SIG-M5 (cell line): Measurements from ENCODE around the gene FALEC.

Experiments
- DNase-seq: peaks from one replicate; lab custom pipeline; 2025; lab: John Stamatoyannopoulos, UW

FALEC gene

DNA sequence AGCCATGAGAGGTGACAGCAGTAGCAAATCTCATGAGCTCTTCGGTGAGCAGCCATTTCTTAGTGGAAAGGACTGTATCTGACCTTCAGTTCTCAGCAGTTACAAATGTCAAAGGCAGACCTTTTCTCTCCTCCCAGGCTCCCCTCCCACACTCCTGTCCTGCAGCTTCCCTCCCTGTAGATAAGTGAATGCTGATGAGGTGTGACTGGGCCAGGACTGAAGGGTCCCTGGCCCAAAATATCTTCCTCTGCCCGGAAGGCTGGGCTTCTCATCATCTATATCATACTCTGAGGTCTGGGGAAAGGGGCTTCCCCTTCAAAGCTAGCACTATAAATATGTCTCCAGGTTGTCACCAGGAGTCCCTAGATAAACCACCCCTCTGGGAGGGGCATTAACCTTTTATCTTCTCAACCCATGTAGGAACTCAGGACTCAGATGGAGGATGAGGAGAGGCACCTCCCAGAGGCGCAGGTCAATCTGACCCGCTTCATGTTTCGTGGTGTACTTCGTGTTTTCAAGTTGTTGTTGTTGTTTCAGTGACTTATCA is 30.0 kb downstream of the FALEC start:
- DNase-seq: no peak

DNA sequence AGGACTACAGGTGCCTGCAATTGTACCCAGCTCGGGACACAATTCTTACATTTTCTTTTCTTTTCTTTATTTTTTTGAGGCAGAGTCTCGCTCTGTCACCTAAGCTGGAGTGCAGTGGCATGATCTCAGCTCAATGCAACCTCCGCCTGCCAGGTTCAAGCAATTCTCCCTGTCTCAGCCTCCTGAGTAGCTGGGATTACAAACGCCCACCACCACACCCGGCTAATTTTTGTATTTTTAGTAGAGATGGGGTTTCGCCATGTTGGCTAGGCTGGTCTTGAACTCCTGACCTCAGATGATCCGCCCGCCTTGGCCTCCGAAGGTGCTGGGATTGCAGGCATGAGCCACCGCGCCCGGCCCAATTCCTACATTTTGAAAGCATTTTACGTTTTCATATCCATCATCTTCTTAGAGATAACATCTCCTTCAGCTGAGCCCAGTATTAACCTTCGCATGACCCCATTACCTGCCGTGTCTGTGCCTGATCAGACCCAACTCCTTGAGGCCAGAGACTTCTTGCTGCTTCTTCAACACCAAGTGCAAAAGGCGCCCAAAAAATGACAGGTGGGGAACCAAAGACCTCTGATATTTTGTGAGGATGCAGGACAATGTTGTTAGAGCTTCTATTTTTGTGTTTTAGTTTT is 30.9 kb downstream of the FALEC start:
- DNase-seq: no peak

DNA sequence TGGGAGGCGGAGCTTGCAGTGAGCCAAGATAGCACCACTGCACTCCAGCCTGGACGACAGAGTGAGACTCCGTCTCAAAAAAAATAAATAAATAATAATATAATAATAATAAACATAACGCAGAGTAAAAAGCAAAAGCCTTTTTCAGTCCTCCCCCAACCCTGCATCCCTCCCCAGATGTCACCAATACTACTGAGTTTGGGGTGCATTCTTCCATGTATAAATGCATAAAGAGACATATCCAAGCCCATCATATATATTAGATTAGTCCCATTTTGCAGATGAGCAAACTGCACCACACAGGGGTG is 32.7 kb downstream of the FALEC start:
- no peak for DNase-seq

DNA sequence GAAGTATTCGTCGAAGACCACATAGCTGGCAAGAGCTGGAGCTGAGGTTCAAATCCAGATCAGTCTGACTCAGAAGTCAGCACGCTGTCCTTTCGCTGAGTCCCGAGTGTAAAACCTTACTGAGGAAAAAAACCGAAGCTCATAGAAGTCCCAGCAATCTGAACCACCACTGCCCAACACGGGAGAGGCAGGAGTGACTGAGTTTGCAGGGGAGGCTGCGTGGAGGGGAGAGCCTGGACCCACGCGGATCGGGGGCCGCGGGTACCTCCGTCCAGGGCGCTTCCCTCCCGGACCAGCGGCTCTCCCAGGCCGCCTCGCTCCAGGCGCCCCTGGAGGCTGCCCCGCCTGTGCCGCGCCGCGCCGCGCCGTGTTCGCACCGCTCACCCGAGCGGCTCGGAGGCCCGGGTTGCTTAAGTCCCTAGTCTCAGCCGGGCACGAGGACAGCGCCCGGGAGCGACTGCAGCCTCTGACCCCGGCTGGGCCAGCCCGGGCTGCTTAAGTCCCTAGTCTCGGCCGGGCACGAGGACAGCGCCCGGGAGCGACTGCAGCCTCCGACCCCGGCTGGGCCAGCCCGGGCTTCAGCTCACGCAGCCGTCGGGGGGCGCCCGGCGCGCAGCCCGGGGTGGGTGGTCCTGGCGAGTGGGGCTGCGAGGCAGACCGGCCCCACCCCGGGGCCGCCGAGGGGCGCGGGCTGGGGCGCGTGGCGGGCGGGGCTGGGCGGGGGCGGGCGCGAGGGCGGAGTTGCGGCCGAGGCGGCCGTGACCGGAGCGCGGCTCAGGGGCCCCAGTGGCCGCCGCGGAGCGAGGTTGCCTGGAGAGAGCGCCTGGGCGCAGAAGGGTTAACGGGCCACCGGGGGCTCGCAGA is 33.3 kb downstream of the FALEC start, which contains the start of gene ADAMTSL4:
TSS of gene ADAMTSL4 (plus strand) at position 777 of the 864 bp plus-strand sequence. CDS start 2,881 bp downstream, outside the sequence.
- DNase-seq: no peak

- DNase-seq: no peak
Observed at GRCh38 chr1:150549496-150550221, 34.1 kb downstream of the FALEC start.

DNA sequence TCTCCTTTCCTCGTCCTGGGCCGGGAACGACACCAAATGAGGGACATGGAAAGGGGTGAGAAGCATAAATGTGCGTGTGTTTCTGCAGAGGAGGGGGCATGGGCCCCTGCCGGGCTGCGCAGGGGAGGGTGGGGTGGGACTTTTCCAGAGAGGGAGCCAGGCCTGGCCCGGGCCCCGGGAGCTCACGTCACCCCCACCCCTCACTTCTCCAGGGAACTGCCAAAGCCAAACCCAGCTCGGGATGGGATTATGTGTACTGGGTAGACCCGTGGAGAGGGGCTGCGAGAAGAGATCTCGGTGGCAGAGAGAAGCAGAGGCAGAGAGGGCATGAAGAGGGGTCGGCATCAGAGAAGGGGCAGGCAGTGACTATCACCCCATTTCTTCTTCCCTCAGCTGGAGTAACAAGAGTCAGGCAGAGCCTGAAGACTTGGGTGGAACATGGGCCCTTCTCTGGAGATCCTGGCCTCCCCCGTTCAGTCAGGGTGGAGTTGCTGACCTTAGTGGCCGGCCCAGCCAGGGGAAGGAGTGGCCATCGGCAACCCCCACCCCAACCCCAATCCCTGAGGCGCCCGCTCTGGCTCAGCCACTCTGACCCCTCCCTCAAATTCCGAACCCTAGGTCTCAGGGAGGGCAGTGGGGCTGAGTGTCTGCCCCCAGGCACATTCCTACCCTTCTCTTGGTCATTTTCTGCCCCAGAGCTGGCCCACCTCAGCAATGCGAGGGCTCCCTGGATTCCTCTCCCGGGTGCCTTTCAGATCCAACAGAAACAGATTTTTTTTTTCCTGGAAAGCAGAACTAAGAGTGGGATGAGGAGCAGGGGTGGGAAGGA is 34.9 kb downstream of the FALEC start:
- no peak for DNase-seq

DNA sequence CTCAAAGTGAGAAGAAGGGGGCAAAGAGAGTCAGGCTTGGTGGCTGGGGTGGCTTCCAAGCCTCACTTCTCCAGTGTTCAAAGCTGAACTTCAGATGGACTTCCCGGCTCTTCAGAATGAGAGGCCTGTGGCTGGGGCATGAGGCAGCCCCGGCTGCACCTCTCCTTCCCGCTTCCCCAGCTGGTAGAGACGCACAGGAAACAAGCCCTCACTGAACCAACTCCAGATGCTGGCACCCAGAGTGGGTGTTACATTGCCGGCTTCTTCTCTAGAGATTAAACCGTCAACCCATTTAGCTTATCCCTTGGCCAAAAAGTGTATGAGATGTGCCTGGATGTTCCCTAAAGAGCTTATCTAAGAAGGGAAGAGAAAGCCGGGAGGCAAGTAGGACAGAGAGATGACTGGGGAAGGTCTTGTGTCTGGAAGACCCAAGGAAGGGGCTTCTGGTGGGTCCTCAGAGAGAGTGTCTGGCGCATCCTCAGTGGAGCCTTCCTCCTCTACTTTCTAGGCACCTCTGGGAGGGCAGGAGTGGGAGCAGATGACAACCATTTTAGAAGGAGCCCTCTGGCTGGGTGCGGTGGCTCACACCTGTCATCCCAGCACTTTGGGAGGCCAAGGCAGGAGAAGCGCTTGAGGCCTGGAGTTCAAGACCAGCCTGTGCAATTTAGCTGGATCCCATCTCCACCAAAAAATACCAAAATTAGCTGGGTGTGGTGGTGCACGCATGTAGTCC is 35.7 kb downstream of the FALEC start:
- no peak for DNase-seq

GRCh38 chr1:150551784-150552127 is 36.2 kb downstream of the FALEC start:
- DNase-seq: no peak

DNA sequence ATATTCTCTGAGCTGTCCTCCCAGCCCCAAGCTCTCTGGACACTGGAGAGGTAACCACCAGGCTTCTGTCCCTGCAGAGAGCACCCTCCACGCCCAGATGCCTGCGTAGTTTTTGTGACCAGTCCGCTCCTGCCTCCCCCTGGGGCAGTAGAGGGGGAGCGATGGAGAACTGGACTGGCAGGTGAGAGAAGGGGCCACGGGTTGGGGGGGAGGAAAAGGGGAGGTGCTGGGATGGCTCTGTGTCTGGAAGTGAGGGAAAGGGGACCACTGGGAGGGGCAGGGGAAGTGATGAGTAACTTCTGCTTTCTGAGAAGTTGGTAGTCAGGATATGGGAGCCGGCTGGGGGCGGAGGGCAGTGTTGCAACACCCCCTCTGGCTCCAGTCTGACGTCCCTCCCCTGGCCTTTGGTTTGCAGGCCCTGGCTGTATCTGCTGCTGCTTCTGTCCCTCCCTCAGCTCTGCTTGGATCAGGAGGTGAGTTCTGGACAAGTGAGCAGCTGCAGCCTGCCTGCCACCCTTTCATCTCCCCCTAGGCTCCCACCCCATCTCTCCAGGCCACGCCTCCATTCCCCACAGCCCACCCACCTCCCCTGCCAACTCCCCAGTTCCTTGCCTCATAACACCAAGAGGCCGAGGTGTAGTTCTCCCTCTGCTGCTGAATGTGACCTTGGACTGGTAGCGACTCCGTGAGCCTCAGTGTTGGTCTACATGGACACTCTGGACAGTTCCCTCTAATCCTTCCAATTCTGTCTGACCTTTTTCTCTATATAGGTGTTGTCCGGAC is 36.8 kb downstream of the FALEC start:
- peak; percentile 89 for DNase-seq

- DNase-seq: no peak
Observed at GRCh38 chr1:150552911-150553289, 37.3 kb downstream of the FALEC start.

DNA sequence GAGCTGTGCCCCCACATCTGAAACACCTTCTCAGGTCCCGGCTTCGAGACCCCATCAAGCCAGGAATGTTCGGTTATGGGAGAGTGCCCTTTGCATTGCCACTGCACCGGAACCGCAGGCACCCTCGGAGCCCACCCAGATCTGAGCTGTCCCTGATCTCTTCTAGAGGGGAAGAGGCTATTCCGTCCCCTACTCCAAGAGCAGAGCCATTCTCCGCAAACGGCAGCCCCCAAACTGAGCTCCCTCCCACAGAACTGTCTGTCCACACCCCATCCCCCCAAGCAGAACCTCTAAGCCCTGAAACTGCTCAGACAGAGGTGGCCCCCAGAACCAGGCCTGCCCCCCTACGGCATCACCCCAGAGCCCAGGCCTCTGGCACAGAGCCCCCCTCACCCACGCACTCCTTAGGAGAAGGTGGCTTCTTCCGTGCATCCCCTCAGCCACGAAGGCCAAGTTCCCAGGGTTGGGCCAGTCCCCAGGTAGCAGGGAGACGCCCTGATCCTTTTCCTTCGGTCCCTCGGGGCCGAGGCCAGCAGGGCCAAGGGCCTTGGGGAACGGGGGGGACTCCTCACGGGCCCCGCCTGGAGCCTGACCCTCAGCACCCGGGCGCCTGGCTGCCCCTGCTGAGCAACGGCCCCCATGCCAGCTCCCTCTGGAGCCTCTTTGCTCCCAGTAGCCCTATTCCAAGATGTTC is 38.0 kb downstream of the FALEC start:
- no peak for DNase-seq

GRCh38 chr1:150554086-150554452 is 38.5 kb downstream of the FALEC start:
- DNase-seq: no peak

GRCh38 chr1:150555198-150555970 is 39.8 kb downstream of the FALEC start:
- DNase-seq: no peak

DNA sequence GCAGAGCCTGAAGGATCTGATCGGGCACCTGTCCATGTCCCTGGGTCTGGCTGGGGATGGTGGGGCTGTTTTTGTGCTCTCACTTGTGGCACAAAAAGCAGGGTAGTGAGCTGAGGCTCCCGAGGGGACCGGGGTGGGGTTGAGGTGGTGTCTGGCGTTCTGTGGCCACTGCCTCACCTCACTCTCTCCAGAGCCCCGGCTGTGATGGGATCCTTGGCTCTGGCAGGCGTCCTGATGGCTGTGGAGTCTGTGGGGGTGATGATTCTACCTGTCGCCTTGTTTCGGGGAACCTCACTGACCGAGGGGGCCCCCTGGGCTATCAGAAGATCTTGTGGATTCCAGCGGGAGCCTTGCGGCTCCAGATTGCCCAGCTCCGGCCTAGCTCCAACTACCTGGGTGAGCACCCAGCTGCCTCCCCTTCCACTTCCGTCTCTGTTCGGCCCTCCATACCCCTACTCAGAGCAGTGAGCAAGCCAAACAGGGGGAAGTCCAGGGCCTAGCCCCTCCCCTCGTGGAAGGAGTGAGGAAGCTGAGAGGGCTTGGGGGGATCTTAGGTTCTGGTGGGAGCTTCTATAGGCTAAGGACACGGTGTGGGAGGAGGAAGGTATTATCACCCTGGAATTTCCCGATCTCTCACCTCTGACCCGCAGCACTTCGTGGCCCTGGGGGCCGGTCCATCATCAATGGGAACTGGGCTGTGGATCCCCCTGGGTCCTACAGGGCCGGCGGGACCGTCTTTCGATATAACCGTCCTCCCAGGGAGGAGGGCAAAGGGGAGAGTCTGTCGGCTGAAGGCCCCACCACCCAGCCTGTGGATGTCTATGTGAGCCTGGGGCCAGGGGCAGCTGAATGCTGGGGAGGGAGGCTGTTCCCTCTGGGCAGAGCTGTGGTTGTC is 40.7 kb downstream of the FALEC start:
- DNase-seq: no peak

DNA sequence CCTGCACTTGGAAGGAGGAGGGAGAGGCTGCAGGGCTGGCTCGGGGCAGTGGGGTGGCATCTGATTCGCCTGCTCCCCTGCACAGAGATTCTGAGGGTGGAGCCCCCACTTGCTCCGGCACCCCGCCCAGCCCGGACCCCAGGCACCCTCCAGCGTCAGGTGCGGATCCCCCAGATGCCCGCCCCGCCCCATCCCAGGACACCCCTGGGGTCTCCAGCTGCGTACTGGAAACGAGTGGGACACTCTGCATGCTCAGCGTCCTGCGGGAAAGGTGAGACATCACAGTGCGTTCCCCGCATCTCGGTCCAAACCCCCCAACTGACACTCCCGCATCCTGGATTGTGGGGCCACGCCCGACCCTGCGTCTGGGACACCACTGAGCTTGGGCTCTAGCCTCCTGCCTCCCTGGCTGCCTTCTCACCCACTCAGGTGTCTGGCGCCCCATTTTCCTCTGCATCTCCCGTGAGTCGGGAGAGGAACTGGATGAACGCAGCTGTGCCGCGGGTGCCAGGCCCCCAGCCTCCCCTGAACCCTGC is 41.6 kb downstream of the FALEC start:
- DNase-seq: no peak

DNA sequence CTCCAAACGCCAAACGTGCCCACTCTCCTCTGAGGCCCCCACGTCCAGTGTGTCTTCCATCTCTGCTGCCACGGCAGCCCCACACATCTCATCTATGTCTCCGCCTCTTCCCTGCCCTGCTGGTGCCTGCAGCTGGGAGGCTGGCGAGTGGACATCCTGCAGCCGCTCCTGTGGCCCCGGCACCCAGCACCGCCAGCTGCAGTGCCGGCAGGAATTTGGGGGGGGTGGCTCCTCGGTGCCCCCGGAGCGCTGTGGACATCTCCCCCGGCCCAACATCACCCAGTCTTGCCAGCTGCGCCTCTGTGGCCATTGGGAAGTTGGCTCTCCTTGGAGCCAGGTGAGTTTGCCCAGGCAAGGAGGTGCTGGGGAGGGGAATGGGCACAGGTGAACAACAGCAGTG is 42.3 kb downstream of the FALEC start:
- DNase-seq: no peak

DNA sequence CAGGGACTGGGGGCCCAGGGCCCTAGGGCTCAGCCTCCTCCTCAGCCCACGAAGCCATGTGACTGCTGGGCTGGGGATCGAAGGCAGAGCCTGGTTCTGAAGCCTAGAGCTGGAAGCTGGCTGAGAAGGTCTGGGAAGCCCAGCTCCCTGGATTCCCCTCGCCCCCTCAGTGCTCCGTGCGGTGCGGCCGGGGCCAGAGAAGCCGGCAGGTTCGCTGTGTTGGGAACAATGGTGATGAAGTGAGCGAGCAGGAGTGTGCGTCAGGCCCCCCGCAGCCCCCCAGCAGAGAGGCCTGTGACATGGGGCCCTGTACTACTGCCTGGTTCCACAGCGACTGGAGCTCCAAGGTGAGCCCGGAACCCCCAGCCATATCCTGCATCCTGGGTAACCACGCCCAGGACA is 42.8 kb downstream of the FALEC start:
- no peak for DNase-seq
